ENCODE results near the gene PTGR3. TPM values are rescaled to one million over a fixed set of nuclear protein-coding genes. Genes with fewer than 3 reads are reported as not detected.

The PTGR3 gene
- total and polyA plus RNA-seq, 4 donors = 10.1 to 22.2 (median 21.4) TPM

- no peak for ATAC-seq (ENCODE audit: insufficient read depth, low FRiP score)
- H3K9me3 ChIP-seq (ENCODE audit: control insufficient read depth in 4 of 4, insufficient read depth in 3 of 4, low read length in 3 of 4) = no peaks in the 10 kb centered on the region
- H3K4me1 ChIP-seq (ENCODE audit: control insufficient read depth in 5 of 5, insufficient read depth in 5 of 5, low read length in 5 of 5) = peaks cover 4 to 52% (median 10%) of the 10 kb centered on the region in 5 donors
- no peak for TF ChIP-seq CTCF (IDR thresholded peaks at IDR 0.05; ENCODE audit: control extremely low read depth, extremely low read depth)
- H3K4me3 ChIP-seq = peak overlapping the region; percentile 78
- peak in 1 of 3 donors; percentile 43 for DNase-seq
- H3K27me3 ChIP-seq (ENCODE audit: control insufficient read depth in 3 of 3, insufficient read depth in 3 of 3, low read length in 2 of 3) = no peaks in the 10 kb centered on the region
- 1% methylated on average over 38 to 64 of the region's 64 CpGs for WGBS, 2 donors
- H3K27ac ChIP-seq (ENCODE audit: low read depth in 1 of 2, low read length in 1 of 2) = peak overlapping the region; percentile 94 to 99
- H3K36me3 ChIP-seq (ENCODE audit: control insufficient read depth in 4 of 4, insufficient read depth in 4 of 4, low read length in 4 of 4) = peaks cover 0 to 6% (median 0%) of the 10 kb centered on the region in 4 donors
- H3K9ac ChIP-seq (ENCODE audit: insufficient read depth in 1 of 2, low read length in 2 of 2) = peak overlapping the region; percentile 21 to 84
These were observed 2.2 kb upstream of the PTGR3 start for GRCh38 chr18:75211002-75211621.

GRCh38 chr18:75210274-75211001, 1.5 kb upstream of the PTGR3 start, which contains the start of gene TSHZ1:
TSS of gene TSHZ1 (plus strand) at chr18:75210797. CDS start at chr18:75211877, 1,080 bp downstream.
- Histone ChIP-seq H3K4me3 (peak within 1 kb of the TSS; percentile 91), H3K27me3 (ENCODE audit: control insufficient read depth in 3 of 3, insufficient read depth in 3 of 3, low read length in 2 of 3) (no peaks in the 10 kb centered on the region), H3K9ac (ENCODE audit: insufficient read depth in 1 of 2, low read length in 2 of 2) (peak within 1 kb of the TSS; percentile 21 to 84), H3K4me1 (ENCODE audit: control insufficient read depth in 5 of 5, insufficient read depth in 5 of 5, low read length in 5 of 5) (peaks cover 4 to 53% (median 10%) of the 10 kb centered on the region in 5 donors), H3K9me3 (ENCODE audit: control insufficient read depth in 4 of 4, insufficient read depth in 3 of 4, low read length in 3 of 4) (no peaks in the 10 kb centered on the region), H3K36me3 (ENCODE audit: control insufficient read depth in 4 of 4, insufficient read depth in 4 of 4, low read length in 4 of 4) (peaks cover 0 to 6% (median 0%) of the 10 kb centered on the region in 4 donors), H3K27ac (ENCODE audit: low read depth in 1 of 2, low read length in 1 of 2) (peak within 1 kb of the TSS; percentile 99)
- ATAC-seq (ENCODE audit: insufficient read depth, low FRiP score) = peak; percentile 39
- TF ChIP-seq CTCF (IDR thresholded peaks at IDR 0.05; ENCODE audit: control extremely low read depth, extremely low read depth) = no peak
- DNase-seq = peak; percentile 79 to 96 (median 95)
- WGBS, 2 donors = 2% methylated on average over 15 of the region's 15 CpGs

GRCh38 chr18:75209951-75210258, 966 bp upstream of the PTGR3 start:
- ATAC-seq (ENCODE audit: insufficient read depth, low FRiP score) (no peak), DNase-seq (no peak)
- WGBS, 2 donors = 1 to 2% methylated on average over 8 of the region's 8 CpGs
- peak overlapping the region; percentile 99 for H3K27ac ChIP-seq (ENCODE audit: low read depth in 1 of 2, low read length in 1 of 2)
- H3K4me3 ChIP-seq = peak overlapping the region; percentile 68
- peak overlapping the region in 1 of 2 donors; percentile 73 for H3K9ac ChIP-seq (ENCODE audit: insufficient read depth in 1 of 2, low read length in 2 of 2)
- H3K36me3 ChIP-seq (ENCODE audit: control insufficient read depth in 4 of 4, insufficient read depth in 4 of 4, low read length in 4 of 4) = peaks cover 0 to 6% (median 0%) of the 10 kb centered on the region in 4 donors
- no peaks in the 10 kb centered on the region for H3K9me3 ChIP-seq (ENCODE audit: control insufficient read depth in 4 of 4, insufficient read depth in 3 of 4, low read length in 3 of 4)
- H3K27me3 ChIP-seq (ENCODE audit: control insufficient read depth in 3 of 3, insufficient read depth in 3 of 3, low read length in 2 of 3) = no peaks in the 10 kb centered on the region
- peaks cover 4 to 49% (median 10%) of the 10 kb centered on the region in 5 donors for H3K4me1 ChIP-seq (ENCODE audit: control insufficient read depth in 5 of 5, insufficient read depth in 5 of 5, low read length in 5 of 5)
- no peak for TF ChIP-seq CTCF (IDR thresholded peaks at IDR 0.05; ENCODE audit: control extremely low read depth, extremely low read depth)

Measured in lung (tissue), 12 donors.